ENCODE results near the gene NRTN. TPM values are rescaled to one million over a fixed set of nuclear protein-coding genes. Genes with fewer than 3 reads are reported as not detected.
"Not testable (repeated sequence)": the region's sequence is repeated elsewhere in the genome, so short reads cannot be mapped to it uniquely, and the experiment has no call there.

The NRTN gene
- total and polyA plus RNA-seq, 2 donors (not counting 3 experiments of a cell fraction or from before 2014, with no cell fraction given) = 0.41 TPM; not detected in 1

GRCh38 chr19:5873617-5874199 lies 68.8 kb downstream of the NRTN start:
- Histone ChIP-seq H4K20me1 (replicated peaks; ENCODE audit: control insufficient read depth, extremely low read depth, insufficient read depth, low read length) (no peaks in the 10 kb centered on the region), H3K27ac (ENCODE audit: insufficient read depth, low read depth, low read length) (no peak overlapping the region), H3K36me3 (ENCODE audit: control insufficient read depth in 2 of 2, extremely low read depth in 1 of 2, insufficient read depth in 2 of 2, low read length in 2 of 2) (no peaks in the 10 kb centered on the region), H3K4me2 (ENCODE audit: insufficient read depth, low read length) (no peak overlapping the region), H3K9me3 (replicated peaks; ENCODE audit: control insufficient read depth, insufficient read depth, low read length) (no peaks in the 10 kb centered on the region), H3K27me3 (ENCODE audit: control insufficient read depth in 2 of 2, insufficient read depth in 2 of 2, low read length in 2 of 2) (no peaks in the 10 kb centered on the region), H3K9ac (replicated peaks; ENCODE audit: extremely low read depth, insufficient read depth, low read length) (no peak overlapping the region), H2AFZ (ENCODE audit: low read depth, low read length) (no peak overlapping the region), H3K9me1 (replicated peaks; ENCODE audit: control insufficient read depth, extremely low read depth, insufficient read depth, low read length) (no peaks in the 10 kb centered on the region), H3K4me1 (ENCODE audit: control insufficient read depth, extremely low read depth, insufficient read depth, low read length) (no peaks in the 10 kb centered on the region), H3K79me2 (ENCODE audit: control insufficient read depth, insufficient read depth, low read length) (no peaks in the 10 kb centered on the region), H3K4me3 (replicated peaks in 1 of 3; ENCODE audit: insufficient read depth in 1 of 3, low read depth in 1 of 3, low read length in 3 of 3) (no peak overlapping the region)
- TF ChIP-seq CTCF (IDR thresholded peaks at IDR 0.05; ENCODE audit: extremely low read depth in 1 of 2, insufficient read depth in 1 of 2, low read depth in 1 of 2, low read length in 2 of 2) = no peak
- TF ChIP-seq POLR2AphosphoS5 (IDR thresholded peaks at IDR 0.05; ENCODE audit: insufficient read depth, low read depth, low read length) = no peak
- TF ChIP-seq JUN (IDR thresholded peaks at IDR 0.05; ENCODE audit: borderline replicate concordance, insufficient read depth, insufficient read length, low read depth) = no peak
- no peak for TF ChIP-seq GATA2 (IDR thresholded peaks at IDR 0.05; ENCODE audit: insufficient read depth, insufficient read length, low read depth, low read length)
- no peak for TF ChIP-seq EZH2 (IDR thresholded peaks at IDR 0.05; ENCODE audit: borderline replicate concordance, low read depth, low read length, severe bottlenecking)
- no peak for TF ChIP-seq POLR2A (IDR thresholded peaks at IDR 0.05; ENCODE audit: low read depth, low read length)
- TF ChIP-seq FOS (IDR thresholded peaks at IDR 0.05; ENCODE audit: borderline replicate concordance, insufficient read depth, low read length) = no peak
- no peak for TF ChIP-seq MYC (IDR thresholded peaks at IDR 0.05; ENCODE audit: low read depth, low read length)
- TF ChIP-seq MAX (IDR thresholded peaks at IDR 0.05; ENCODE audit: insufficient read depth, insufficient read length) = no peak
- FAIRE-seq (no peak), DNase-seq (ENCODE audit: low read depth, low spot score) (no peak)
- intact Hi-C loops (cut with micrococcal nuclease) (no loop called here), dilution Hi-C loops (cut with MboI; ENCODE audit: extremely low pct_ligation_motif_present, low sequenced_read_pairs) (no loop called here)
- ChIA-PET CTCF (interaction anchor here (1.2 kb wide), 1 partner anchor 15 kb away, joined by 3 read pairs; no protein-coding TSS in a partner anchor), POLR2A (no interaction called here)
- no TSS peak for BruUV-seq (replicated peaks)

- H3K9ac ChIP-seq (replicated peaks; ENCODE audit: extremely low read depth, insufficient read depth, low read length); CTCF ChIA-PET; H3K4me2 ChIP-seq (ENCODE audit: insufficient read depth, low read length); H4K20me1 ChIP-seq (replicated peaks; ENCODE audit: control insufficient read depth, extremely low read depth, insufficient read depth, low read length); H3K4me3 ChIP-seq (replicated peaks in 1 of 3; ENCODE audit: insufficient read depth in 1 of 3, low read depth in 1 of 3, low read length in 3 of 3); H3K79me2 ChIP-seq (ENCODE audit: control insufficient read depth, insufficient read depth, low read length); BruUV-seq (replicated peaks); H3K36me3 ChIP-seq (ENCODE audit: control insufficient read depth in 2 of 2, extremely low read depth in 1 of 2, insufficient read depth in 2 of 2, low read length in 2 of 2); POLR2A ChIA-PET; H2AFZ ChIP-seq (ENCODE audit: low read depth, low read length); DNase-seq (ENCODE audit: low read depth, low spot score); FAIRE-seq; H3K9me3 ChIP-seq (replicated peaks; ENCODE audit: control insufficient read depth, insufficient read depth, low read length); dilution Hi-C loops (cut with MboI; ENCODE audit: extremely low pct_ligation_motif_present, low sequenced_read_pairs); H3K27me3 ChIP-seq (ENCODE audit: control insufficient read depth in 2 of 2, insufficient read depth in 2 of 2, low read length in 2 of 2); H3K27ac ChIP-seq (ENCODE audit: insufficient read depth, low read depth, low read length); intact Hi-C loops (cut with micrococcal nuclease); H3K4me1 ChIP-seq (ENCODE audit: control insufficient read depth, extremely low read depth, insufficient read depth, low read length); H3K9me1 ChIP-seq (replicated peaks; ENCODE audit: control insufficient read depth, extremely low read depth, insufficient read depth, low read length): not testable (repeated sequence)
Measured at GRCh38 chr19:5874496-5874895, 69.6 kb downstream of the NRTN start.

All from endothelial cell of umbilical vein (primary cell).